Measurements from ENCODE around the gene PTPN3. TPM values are rescaled to one million over a fixed set of nuclear protein-coding genes. Genes with fewer than 3 reads are reported as not detected.

The PTPN3 gene
- total RNA-seq, 6 donors from 2014 or later, result 10.2 to 26.2 (median 15.2) TPM

DNA sequence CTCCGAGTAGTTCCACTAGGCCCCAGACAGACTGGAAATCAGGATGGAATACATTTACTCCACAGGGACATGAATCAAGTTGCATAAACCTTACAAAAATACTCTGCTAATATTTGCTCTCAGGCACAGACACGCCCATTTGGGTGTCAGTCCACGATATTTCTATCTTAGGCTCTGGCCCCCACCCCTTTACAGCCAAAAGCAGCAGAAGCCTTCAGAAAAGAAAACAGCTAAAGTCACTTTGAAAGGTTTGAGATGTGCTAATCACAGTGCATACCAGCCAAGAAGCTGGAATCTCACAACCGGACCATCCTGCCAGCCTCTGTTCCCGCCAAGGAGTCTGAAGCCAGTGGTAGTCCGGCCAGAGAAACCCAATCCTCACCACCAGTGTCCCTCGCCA, 22.6 kb downstream of the PTPN3 start:
- Histone ChIP-seq H3K27ac (peak overlapping the region; percentile 48 to 81 (median 80)), H3K4me3 (no peak overlapping the region), H3K4me1 (peaks cover 0 to 34% (median 15%) of the 10 kb centered on the region in 4 donors), H3K9me3 (no peaks in the 10 kb centered on the region), H3K36me3 (no peaks in the 10 kb centered on the region), H3K27me3 (no peaks in the 10 kb centered on the region)
- TF ChIP-seq EP300 (IDR thresholded peaks at IDR 0.05) (no peak), POLR2AphosphoS5 (IDR thresholded peaks at IDR 0.05) (no peak), POLR2A (IDR thresholded peaks at IDR 0.05) (no peak)
- TF ChIP-seq, protein P1, sequence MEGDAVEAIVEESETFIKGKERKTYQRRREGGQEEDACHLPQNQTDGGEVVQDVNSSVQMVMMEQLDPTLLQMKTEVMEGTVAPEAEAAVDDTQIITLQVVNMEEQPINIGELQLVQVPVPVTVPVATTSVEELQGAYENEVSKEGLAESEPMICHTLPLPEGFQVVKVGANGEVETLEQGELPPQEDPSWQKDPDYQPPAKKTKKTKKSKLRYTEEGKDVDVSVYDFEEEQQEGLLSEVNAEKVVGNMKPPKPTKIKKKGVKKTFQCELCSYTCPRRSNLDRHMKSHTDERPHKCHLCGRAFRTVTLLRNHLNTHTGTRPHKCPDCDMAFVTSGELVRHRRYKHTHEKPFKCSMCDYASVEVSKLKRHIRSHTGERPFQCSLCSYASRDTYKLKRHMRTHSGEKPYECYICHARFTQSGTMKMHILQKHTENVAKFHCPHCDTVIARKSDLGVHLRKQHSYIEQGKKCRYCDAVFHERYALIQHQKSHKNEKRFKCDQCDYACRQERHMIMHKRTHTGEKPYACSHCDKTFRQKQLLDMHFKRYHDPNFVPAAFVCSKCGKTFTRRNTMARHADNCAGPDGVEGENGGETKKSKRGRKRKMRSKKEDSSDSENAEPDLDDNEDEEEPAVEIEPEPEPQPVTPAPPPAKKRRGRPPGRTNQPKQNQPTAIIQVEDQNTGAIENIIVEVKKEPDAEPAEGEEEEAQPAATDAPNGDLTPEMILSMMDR (IDR thresholded peaks at IDR 0.05), result no peak
- DNase-seq, result no peak
- WGBS, 2 donors, result 55 to 62% methylated on average over 7 of the region's 7 CpGs
- ATAC-seq (ENCODE audit: low FRiP score in 2 of 2), result no peak

- Histone ChIP-seq H3K27ac (peak overlapping the region in 3 of 4 donors; percentile 23 to 80 (median 48)), H3K4me3 (no peak overlapping the region), H3K4me1 (peaks cover 0 to 34% (median 15%) of the 10 kb centered on the region in 4 donors), H3K36me3 (no peaks in the 10 kb centered on the region), H3K27me3 (no peaks in the 10 kb centered on the region), H3K9me3 (no peaks in the 10 kb centered on the region)
- 83 to 89% methylated on average over 2 of the region's 2 CpGs for WGBS, 2 donors
- ATAC-seq (ENCODE audit: low FRiP score in 2 of 2) (no peak), DNase-seq (no peak)
- TF ChIP-seq, protein P1 (IDR thresholded peaks at IDR 0.05), result no peak
- TF ChIP-seq POLR2AphosphoS5 (IDR thresholded peaks at IDR 0.05), result no peak
- TF ChIP-seq POLR2A (IDR thresholded peaks at IDR 0.05), result no peak
- no peak for TF ChIP-seq EP300 (IDR thresholded peaks at IDR 0.05)
These were observed 23.2 kb downstream of the PTPN3 start for GRCh38 chr9:109474944-109475343.

- Histone ChIP-seq H3K4me3 (no peak overlapping the region), H3K27ac (peak overlapping the region in 3 of 4 donors; percentile 29 to 80 (median 48)), H3K36me3 (no peaks in the 10 kb centered on the region), H3K4me1 (peaks cover 3 to 34% (median 15%) of the 10 kb centered on the region in 4 donors), H3K9me3 (no peaks in the 10 kb centered on the region), H3K27me3 (no peaks in the 10 kb centered on the region)
- TF ChIP-seq POLR2AphosphoS5 (IDR thresholded peaks at IDR 0.05), result no peak
- DNase-seq (no peak), ATAC-seq (ENCODE audit: low FRiP score in 2 of 2) (no peak)
- WGBS, 2 donors, result 69 to 75% methylated on average over 7 of the region's 7 CpGs
These were observed 23.9 kb downstream of the PTPN3 start for GRCh38 chr9:109474170-109474569.

DNA sequence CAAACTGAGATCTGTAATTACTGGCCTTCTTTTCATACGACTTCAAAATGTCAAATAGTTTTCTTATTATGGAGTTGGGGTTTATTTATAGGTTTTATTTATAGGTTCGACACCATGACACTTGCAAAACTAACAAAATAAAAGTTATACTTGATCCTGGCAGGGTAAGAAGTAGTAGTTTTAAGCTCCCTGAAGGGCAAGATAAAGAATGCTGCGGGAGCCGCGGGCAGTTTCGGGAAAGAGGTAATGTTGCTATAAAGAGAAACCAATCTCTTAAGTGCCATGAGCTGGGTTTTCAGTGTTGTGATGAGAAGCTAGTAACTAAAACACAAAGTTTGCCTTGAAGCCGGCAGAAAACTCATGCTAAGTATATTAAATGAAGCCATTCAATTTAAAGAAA, 24.8 kb downstream of the PTPN3 start:
- no peak for DNase-seq
- Histone ChIP-seq H3K36me3 (no peaks in the 10 kb centered on the region), H3K4me3 (no peak overlapping the region), H3K9me3 (no peaks in the 10 kb centered on the region), H3K4me1 (peaks cover 3 to 33% (median 15%) of the 10 kb centered on the region in 4 donors), H3K27ac (peak overlapping the region; percentile 6 to 80 (median 38)), H3K27me3 (no peaks in the 10 kb centered on the region)
- 57 to 61% methylated on average over 7 of the region's 7 CpGs for WGBS, 2 donors
- no peak for TF ChIP-seq POLR2AphosphoS5 (IDR thresholded peaks at IDR 0.05)
- no peak for TF ChIP-seq POLR2A (IDR thresholded peaks at IDR 0.05)
- TF ChIP-seq, protein P1 (IDR thresholded peaks at IDR 0.05), result no peak
- no peak for TF ChIP-seq EP300 (IDR thresholded peaks at IDR 0.05)
- ATAC-seq (ENCODE audit: low FRiP score in 2 of 2), result no peak

- DNase-seq, result no peak
- 42% methylated on average over 5 of the region's 5 CpGs for WGBS, 2 donors
- no peaks in the 10 kb centered on the region for H3K9me3 ChIP-seq
- H3K4me3 ChIP-seq, result no peak overlapping the region
- H3K4me1 ChIP-seq, result peaks cover 3 to 27% (median 14%) of the 10 kb centered on the region in 4 donors
- no peaks in the 10 kb centered on the region for H3K27me3 ChIP-seq
- no peak overlapping the region for H3K27ac ChIP-seq
- no peak for ATAC-seq (ENCODE audit: low FRiP score in 2 of 2)
- TF ChIP-seq POLR2A (IDR thresholded peaks at IDR 0.05) (no peak), EP300 (IDR thresholded peaks at IDR 0.05) (no peak), POLR2AphosphoS5 (IDR thresholded peaks at IDR 0.05) (no peak)
- TF ChIP-seq, protein P1 (IDR thresholded peaks at IDR 0.05), result no peak
- no peaks in the 10 kb centered on the region for H3K36me3 ChIP-seq
These were observed 26.4 kb downstream of the PTPN3 start for GRCh38 chr9:109471475-109472393.
